HUES6 (cell line): ENCODE data around the gene PIK3CB.
"Not testable (repeated sequence)": the region's sequence is repeated elsewhere in the genome, so short reads cannot be mapped to it uniquely, and the experiment has no call there.

Source experiments
- H3K27ac ChIP-seq: 2 replicates; pipeline ENCODE4 v1.7.0; 2013; ENCODE audit warnings: low read depth, mild to moderate bottlenecking, low read length, inconsistent platforms
- H3K27me3 ChIP-seq: 2 replicates; pipeline ENCODE4 v1.6.1; 2013; ENCODE audit warnings: low read length; ENCODE audit not compliant: control insufficient read depth, insufficient read depth
- H3K36me3 ChIP-seq: 2 replicates; pipeline ENCODE4 v1.6.1; 2013; ENCODE audit warnings: low read length; ENCODE audit not compliant: control insufficient read depth, insufficient read depth
- H3K4me1 ChIP-seq: 2 replicates; pipeline ENCODE4 v1.6.1; 2013; ENCODE audit warnings: low read length; ENCODE audit not compliant: control insufficient read depth, insufficient read depth
- H3K4me3 ChIP-seq: 2 replicates; pipeline ENCODE4 v1.5.1; 2013; ENCODE audit warnings: low read depth, low read length
- H3K9ac ChIP-seq: one replicate; pipeline ENCODE4 v1.6.1; 2013; ENCODE audit warnings: mild to moderate bottlenecking, low read length
- H3K9me3 ChIP-seq: 2 replicates; pipeline ENCODE4 v1.6.1; 2013; ENCODE audit warnings: low read depth, low read length; ENCODE audit not compliant: control insufficient read depth, insufficient read depth

Gene PIK3CB

DNA sequence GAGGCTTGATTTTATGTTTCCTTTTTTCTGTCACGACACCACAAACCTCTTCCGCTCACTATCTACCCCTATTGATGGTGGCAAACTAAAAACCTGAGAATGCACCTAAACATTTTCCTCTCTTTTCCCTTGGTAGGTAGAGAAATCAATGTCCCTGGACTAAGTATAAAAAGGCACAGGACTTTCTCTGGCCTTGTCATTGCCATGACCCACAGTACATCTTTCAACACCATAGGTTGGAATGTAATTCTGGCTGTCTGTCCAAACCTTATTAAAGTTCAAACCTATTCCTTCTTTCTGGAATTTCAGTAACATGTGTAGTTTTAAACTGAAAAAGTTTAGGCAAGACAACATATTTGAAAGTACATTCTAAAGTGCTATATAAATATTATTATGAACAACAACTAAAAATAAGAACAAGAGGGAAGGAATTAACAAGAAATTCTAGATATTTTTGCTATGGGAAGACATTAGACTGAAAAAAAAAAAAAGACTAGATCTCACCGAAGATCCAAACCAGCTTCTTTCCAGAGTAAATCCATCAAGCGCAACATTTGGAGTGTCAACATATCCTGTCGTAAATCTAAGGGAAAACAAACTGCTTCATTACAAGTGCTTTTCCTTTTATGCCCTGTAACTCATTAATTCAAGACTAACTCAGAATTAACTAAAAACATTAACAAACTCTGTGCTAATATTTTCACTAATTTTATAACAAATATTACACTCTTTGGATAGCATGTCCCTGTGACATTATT is 153.1 kb downstream of the PIK3CB start:
- no peak overlapping the region for H3K4me3 ChIP-seq
- H3K9me3 ChIP-seq = peaks cover 4% of the 10 kb centered on the region; the same call in 1 of the 2 replicates
- H3K4me1 ChIP-seq = no peaks in the 10 kb centered on the region
- no peak overlapping the region for H3K27ac ChIP-seq
- H3K36me3 ChIP-seq = peaks cover 31% of the 10 kb centered on the region
- H3K27me3 ChIP-seq = no peaks in the 10 kb centered on the region
- no peak overlapping the region for H3K9ac ChIP-seq

- H3K9ac ChIP-seq, H3K27ac ChIP-seq, H3K4me1 ChIP-seq, H3K4me3 ChIP-seq, H3K27me3 ChIP-seq: not testable (repeated sequence)
- Histone ChIP-seq H3K36me3 (peaks cover 35% of the 10 kb centered on the region), H3K9me3 (peaks cover 10% of the 10 kb centered on the region; the same call in 1 of the 2 replicates)
These were observed 153.8 kb downstream of the PIK3CB start for GRCh38 chr3:138680974-138681373.

- Histone ChIP-seq H3K27me3 (no peaks in the 10 kb centered on the region), H3K9me3 (peaks cover 10% of the 10 kb centered on the region; the same call in 1 of the 2 replicates), H3K27ac (no peak overlapping the region), H3K4me1 (peaks cover 4% of the 10 kb centered on the region), H3K4me3 (no peak overlapping the region), H3K9ac (no peak overlapping the region), H3K36me3 (peaks cover 35% of the 10 kb centered on the region)
These were observed 155.8 kb downstream of the PIK3CB start for GRCh38 chr3:138678874-138679392.

DNA sequence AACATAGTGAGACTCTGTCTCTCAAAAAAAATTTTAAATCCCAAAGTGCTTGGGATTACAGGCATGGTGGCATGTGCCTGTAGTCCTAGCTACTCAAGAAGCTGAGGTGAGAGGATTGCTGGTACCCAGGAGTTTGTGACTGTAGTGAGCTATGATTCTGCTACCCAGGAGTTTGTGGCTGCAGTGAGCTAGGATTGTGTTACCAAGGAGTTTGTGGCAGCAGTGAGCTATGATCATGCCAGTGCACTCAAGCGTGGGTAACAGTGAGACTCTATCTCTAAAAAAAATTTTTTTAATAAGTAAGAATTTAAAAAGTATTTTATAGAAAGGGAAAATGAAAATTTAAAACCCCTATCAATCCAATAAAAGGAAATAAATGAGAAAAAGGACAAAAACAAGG is 156.6 kb downstream of the PIK3CB start:
- no peak overlapping the region for H3K27ac ChIP-seq
- H3K4me1 ChIP-seq = peaks cover 6% of the 10 kb centered on the region
- peaks cover 10% of the 10 kb centered on the region; the same call in 1 of the 2 replicates for H3K9me3 ChIP-seq
- H3K9ac ChIP-seq = no peak overlapping the region
- no peak overlapping the region for H3K4me3 ChIP-seq
- H3K27me3 ChIP-seq = no peaks in the 10 kb centered on the region
- H3K36me3 ChIP-seq = peaks cover 35% of the 10 kb centered on the region

DNA sequence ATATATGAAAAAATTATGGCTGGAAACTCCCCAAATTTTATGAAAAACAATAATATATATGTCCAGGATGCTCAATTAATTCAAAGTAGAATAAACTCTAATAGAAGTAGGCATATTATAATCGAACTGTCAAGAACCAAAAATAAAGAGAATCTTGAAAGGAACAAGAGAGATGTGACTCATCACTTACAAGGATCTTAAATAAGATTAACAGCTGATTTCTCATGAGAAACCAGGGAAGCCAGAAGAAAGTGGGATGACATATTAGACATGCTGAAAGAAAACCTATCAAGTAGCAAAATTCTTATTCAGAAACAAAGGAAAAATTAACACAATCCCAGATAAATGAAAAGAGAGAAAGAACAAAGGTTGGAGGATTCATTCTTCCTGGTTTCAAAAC is 159.3 kb downstream of the PIK3CB start:
- Histone ChIP-seq H3K9me3 (peaks cover 10% of the 10 kb centered on the region; the same call in 1 of the 2 replicates), H3K27me3 (no peaks in the 10 kb centered on the region), H3K4me1 (peaks cover 10% of the 10 kb centered on the region), H3K27ac (no peak overlapping the region), H3K9ac (no peak overlapping the region), H3K36me3 (peaks cover 12% of the 10 kb centered on the region), H3K4me3 (no peak overlapping the region)

DNA sequence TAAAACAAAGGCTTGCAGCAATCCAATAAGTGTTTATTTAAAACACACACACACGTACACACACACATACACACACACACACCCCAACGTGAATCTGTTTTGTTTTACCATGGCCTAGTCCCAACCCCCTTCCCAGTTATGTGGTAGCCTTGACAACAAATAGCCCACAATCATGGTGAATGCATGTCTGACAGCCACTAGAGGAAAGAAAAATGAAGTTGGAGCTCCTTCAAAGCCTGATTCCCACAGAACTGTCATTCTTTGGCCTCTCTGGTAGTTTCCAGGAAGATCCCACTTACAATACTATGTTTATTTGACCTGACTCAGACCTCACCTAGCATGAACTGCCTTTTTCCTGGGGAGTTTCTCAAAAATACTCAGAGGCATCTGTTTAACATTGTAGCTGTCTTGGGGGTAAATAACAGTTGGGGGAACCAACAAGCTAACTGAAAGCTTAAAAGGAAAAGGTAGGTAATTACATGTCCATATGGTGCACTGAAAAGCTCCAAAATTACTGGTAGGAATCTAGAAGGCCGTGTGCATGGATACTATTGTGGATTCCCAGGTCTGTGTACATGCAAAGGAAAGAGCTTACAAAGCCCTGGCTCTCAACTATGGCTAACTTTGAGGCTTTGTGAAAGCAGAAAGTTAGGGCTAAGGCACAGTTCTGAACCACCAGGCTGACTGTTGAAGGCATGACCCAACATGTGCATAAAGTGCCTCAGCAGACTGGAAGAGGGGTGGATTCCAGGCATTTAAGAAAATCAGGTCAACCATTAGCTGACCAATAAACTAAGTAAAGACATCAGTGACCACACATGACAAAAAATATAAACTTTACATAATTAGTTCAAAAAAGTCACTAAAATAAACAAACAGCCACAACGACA is 160.8 kb downstream of the PIK3CB start:
- peaks cover 12% of the 10 kb centered on the region for H3K36me3 ChIP-seq
- H3K27ac ChIP-seq = peak overlapping the region; percentile 4; the same call in 1 of the 2 replicates
- no peak overlapping the region for H3K4me3 ChIP-seq
- peaks cover 10% of the 10 kb centered on the region for H3K4me1 ChIP-seq
- H3K9ac ChIP-seq = no peak overlapping the region
- peaks cover 10% of the 10 kb centered on the region; the same call in 1 of the 2 replicates for H3K9me3 ChIP-seq
- no peaks in the 10 kb centered on the region for H3K27me3 ChIP-seq

- Histone ChIP-seq H3K27me3 (no peaks in the 10 kb centered on the region), H3K4me1 (peaks cover 10% of the 10 kb centered on the region), H3K36me3 (peaks cover 13% of the 10 kb centered on the region), H3K9ac (no peak overlapping the region), H3K9me3 (no peaks in the 10 kb centered on the region; the same call in 1 of the 2 replicates), H3K27ac (no peak overlapping the region), H3K4me3 (no peak overlapping the region)
These were observed 164.3 kb downstream of the PIK3CB start for GRCh38 chr3:138670407-138670806.

DNA sequence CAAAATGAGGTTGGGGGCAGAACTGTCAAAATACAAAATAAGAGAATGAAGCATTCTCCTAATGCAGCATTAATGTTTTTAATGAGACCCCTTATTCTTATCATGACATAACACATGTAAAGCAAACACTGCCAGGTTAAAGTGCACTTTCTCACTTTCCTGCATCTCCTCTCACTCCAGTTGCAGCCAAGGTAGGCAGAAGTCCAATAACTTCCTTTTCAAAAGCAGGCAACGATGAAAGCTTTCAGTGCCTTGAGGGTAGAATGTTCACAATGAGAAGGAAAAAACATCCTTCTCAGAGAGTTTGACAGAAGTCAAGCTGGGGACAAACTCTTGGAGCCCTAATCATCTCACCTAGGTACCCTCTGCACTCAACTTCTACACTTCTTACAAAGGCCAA is 166.6 kb downstream of the PIK3CB start:
- H3K9me3 ChIP-seq = no peaks in the 10 kb centered on the region
- peaks cover 4% of the 10 kb centered on the region; the same call in 1 of the 2 replicates for H3K4me1 ChIP-seq
- H3K4me3 ChIP-seq = no peak overlapping the region
- no peak overlapping the region for H3K9ac ChIP-seq
- no peak overlapping the region for H3K27ac ChIP-seq
- H3K36me3 ChIP-seq = peaks cover 33% of the 10 kb centered on the region
- no peaks in the 10 kb centered on the region for H3K27me3 ChIP-seq

- Histone ChIP-seq H3K9me3 (no peaks in the 10 kb centered on the region), H3K36me3 (peaks cover 56% of the 10 kb centered on the region), H3K27ac (no peak overlapping the region), H3K4me3 (no peak overlapping the region), H3K4me1 (no peaks in the 10 kb centered on the region), H3K9ac (no peak overlapping the region), H3K27me3 (no peaks in the 10 kb centered on the region)
These were observed 177.2 kb downstream of the PIK3CB start for GRCh38 chr3:138657508-138657907.

GRCh38 chr3:138653567-138653966 is 181.2 kb downstream of the PIK3CB start:
- Histone ChIP-seq H3K27ac (no peak overlapping the region), H3K4me1 (no peaks in the 10 kb centered on the region), H3K4me3 (no peak overlapping the region), H3K9me3 (peaks cover 17% of the 10 kb centered on the region), H3K9ac (no peak overlapping the region), H3K36me3 (peaks cover 73% of the 10 kb centered on the region), H3K27me3 (no peaks in the 10 kb centered on the region)

DNA sequence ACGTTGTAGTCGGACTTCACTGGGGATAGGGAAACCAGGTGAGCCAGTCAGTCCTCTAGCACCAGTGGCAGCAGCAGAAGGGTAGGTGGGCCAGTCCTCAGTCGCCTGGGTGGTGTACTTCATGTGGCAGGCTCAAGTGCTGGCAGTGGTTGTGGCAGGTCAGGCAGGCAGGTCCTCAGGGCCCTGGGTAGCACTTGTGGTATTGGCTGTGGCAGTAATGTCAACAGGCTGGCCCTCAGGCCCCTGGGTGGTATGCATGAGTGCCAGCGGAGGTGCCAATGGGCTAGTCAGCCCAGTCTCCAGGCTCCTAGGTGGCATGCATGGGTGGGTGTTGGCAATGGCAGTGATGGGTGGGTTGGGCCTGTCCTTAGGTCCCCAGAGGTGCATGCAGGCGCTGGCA is 185.6 kb downstream of the PIK3CB start:
- H3K9ac ChIP-seq = no peak overlapping the region
- peaks cover 45% of the 10 kb centered on the region for H3K36me3 ChIP-seq
- H3K9me3 ChIP-seq = peaks cover 44% of the 10 kb centered on the region
- no peaks in the 10 kb centered on the region for H3K27me3 ChIP-seq
- no peak overlapping the region for H3K27ac ChIP-seq
- no peak overlapping the region for H3K4me3 ChIP-seq
- H3K4me1 ChIP-seq = no peaks in the 10 kb centered on the region
